K562 (cell line): Measurements from ENCODE around the gene OVOL1. TPM values are rescaled to one million over a fixed set of nuclear protein-coding genes. Genes with fewer than 3 reads are reported as not detected.
A peak's percentile ranks its signal among the peaks of the same experiment; 100 is the strongest.

Source experiments
- ATAC-seq: fragments of 200-7000 bp; cut with Tn5 transposase; 3 replicates; pipeline ENCODE4 v1.9.1; 2020; ENCODE audit warnings: moderate library complexity
- BruUV-seq: library from RNA; stranded (reverse); fragments of 400-500 nt; replicated peaks from 2 replicates; lab custom pipeline; 2021; lab: Mats Ljungman, UMichigan
- CTCF ChIA-PET: fragments of 300-600 bp; formaldehyde crosslinking; extraction: SDS; loops from one replicate; lab custom pipeline; 2021; ENCODE audit warnings: low intra/inter-chr PET ratio; lab: Yijun Ruan, JAX
- POLR2A ChIA-PET: fragments of 300-600, 350-650 bp; sonication (Branson Sonifier 250); formaldehyde crosslinking; extraction: SDS; loops from one replicate; lab custom pipeline; 2021; ENCODE audit warnings: antibody characterized with exemption, inconsistent platforms; lab: Yijun Ruan, JAX
- DNase-seq, 4 experiments: peaks; one replicate each; pipeline versions ENCODE4 v3.0.0 to v3.0.0-alpha.2; 2011 to 2018; ENCODE audit warnings: low spot score in 3 of 4, mixed read lengths in 3 of 4; ENCODE audit errors: extremely low read depth in 1 of 4
- FAIRE-seq: peaks from 2 replicates; lab custom pipeline; 2011; peaks lifted over from hg19 to GRCh38; lab: Jason Lieb, UNC
- H2AFZ ChIP-seq: 2 replicates; pipeline ENCODE4 v1.6.0; 2011; ENCODE audit warnings: low read depth, low read length, control low read depth, inconsistent platforms
- H3K27ac ChIP-seq: fragments of 200-600 bp; 3 replicates; pipeline ENCODE4 v1.8.0; 2011; ENCODE audit warnings: low read depth, mild to moderate bottlenecking, control low read depth, inconsistent platforms, low read length, moderate library complexity, mixed read lengths; ENCODE audit errors: extremely low read depth
- H3K27me3 ChIP-seq, 2 experiments: fragments of 300-600 bp in 1 of 2; 2 replicates in 1 of 2; 3 replicates in 1 of 2; pipeline versions ENCODE4 v1.6.0 to v1.8.0; 2011; ENCODE audit warnings: inconsistent platforms in 2 of 2, low read length in 2 of 2, mild to moderate bottlenecking in 1 of 2, mixed read lengths in 1 of 2, moderate library complexity in 1 of 2; ENCODE audit not compliant: control insufficient read depth in 2 of 2, insufficient read depth in 2 of 2
- H3K36me3 ChIP-seq: fragments of 300-600 bp; 3 replicates; pipeline ENCODE4 v1.8.0; 2011; ENCODE audit warnings: mild to moderate bottlenecking, low read length, inconsistent platforms; ENCODE audit not compliant: control insufficient read depth, insufficient read depth
- H3K4me1 ChIP-seq, 2 experiments: fragments of 200-600 bp in 1 of 2; replicated peaks in 1 of 2; 2 replicates in 1 of 2; 3 replicates in 1 of 2; pipeline versions ENCODE4 v1.5.1 to v1.8.0; 2011; ENCODE audit warnings: inconsistent platforms in 2 of 2, low read length in 2 of 2, mild to moderate bottlenecking in 1 of 2, mixed read lengths in 1 of 2, moderate library complexity in 1 of 2; ENCODE audit not compliant: control insufficient read depth in 2 of 2, insufficient read depth in 2 of 2
- H3K4me2 ChIP-seq: 2 replicates; pipeline ENCODE4 v1.6.1; 2011; ENCODE audit warnings: low read length, control low read depth, inconsistent platforms, mixed read lengths; ENCODE audit not compliant: insufficient read depth
- H3K4me3 ChIP-seq: fragments of 200-600 bp; sonication (generic), shearing (Covaris generic); 2 replicates; pipeline ENCODE4 v1.5.1; 2016; ENCODE audit warnings: control low read depth, inconsistent platforms
- H3K79me2 ChIP-seq: fragments of 200-600 bp; 3 replicates; pipeline ENCODE4 v1.8.0; 2011; ENCODE audit warnings: low read length, inconsistent platforms; ENCODE audit not compliant: control insufficient read depth, insufficient read depth
- H3K9ac ChIP-seq, 2 experiments: 2 replicates each; pipeline versions ENCODE4 v1.6.0 to v1.6.1; 2011; ENCODE audit warnings: low read depth in 2 of 2, low read length in 2 of 2, control low read depth in 1 of 2, inconsistent platforms in 1 of 2, mild to moderate bottlenecking in 1 of 2, mixed read lengths in 1 of 2; ENCODE audit not compliant: insufficient read depth in 1 of 2
- H3K9me1 ChIP-seq: one replicate; pipeline ENCODE4 v1.6.0; 2011; ENCODE audit warnings: inconsistent platforms, mild to moderate bottlenecking, low read length, moderate library complexity; ENCODE audit not compliant: control insufficient read depth, insufficient read depth
- H3K9me3 ChIP-seq: replicated peaks from 2 replicates; pipeline ENCODE4 v1.5.1; 2011; ENCODE audit warnings: low read depth, low read length, inconsistent platforms; ENCODE audit not compliant: control insufficient read depth, insufficient read depth
- H4K20me1 ChIP-seq: replicated peaks from 2 replicates; pipeline ENCODE4 v1.6.1; 2011; ENCODE audit warnings: low read length, inconsistent platforms, mixed read lengths; ENCODE audit not compliant: control insufficient read depth, insufficient read depth
- ATF1 ChIP-seq, 2 experiments: fragments of 450-650 bp in 1 of 2; IDR thresholded peaks; 2 replicates each; pipeline ENCODE4 v1.6.1; 2016; ENCODE audit warnings: missing compliant biosample characterization in 1 of 2, missing genetic modification characterization in 1 of 2
- BRD4 ChIP-seq: fragments of 200-600 bp; sonication (generic); IDR thresholded peaks from 2 replicates; pipeline ENCODE4 v1.6.1; 2017; ENCODE audit warnings: inconsistent platforms
- KDM1A ChIP-seq, 2 experiments: fragments of 450-650 bp; IDR thresholded peaks; 2 replicates each; pipeline ENCODE4 v1.6.1; 2016; ENCODE audit warnings: mild to moderate bottlenecking in 2 of 2
- MBD1 ChIP-seq: fragments of 250-450 bp; sonication (Bioruptor Pico); IDR thresholded peaks from 2 replicates; pipeline ENCODE4 v1.8.0; 2022; ENCODE audit warnings: inconsistent platforms
- XRCC5 ChIP-seq: fragments of 200-400 bp; formaldehyde crosslinking; IDR thresholded peaks from 2 replicates; pipeline ENCODE4 v1.6.1; 2017; ENCODE audit warnings: low read depth, mild to moderate bottlenecking, low read length
- ZNF717 ChIP-seq: fragments of 250-450 bp; sonication (Bioruptor Pico); IDR thresholded peaks from 2 replicates; pipeline ENCODE4 v1.5.0; 2021
- WGBS: fragments of 100-300 bp; shearing (Covaris generic); methylation state at CpG from one replicate; pipeline ENCODE4 v1.1.6; 2016; ENCODE audit warnings: low coverage, mixed read lengths; ENCODE audit not compliant: insufficient coverage; ENCODE audit errors: missing lambda C conversion rate; 5-methylcytosine and 5-hydroxymethylcytosine counted together
- in situ Hi-C: fragments of 300-500 bp; cut with MboI; formaldehyde crosslinking; loops from 4 replicates; pipeline ENCODE4 v1.15.0; 2018; ENCODE audit warnings: inconsistent platforms, mixed read lengths
- intact Hi-C: fragments of 100-400 bp; cut with micrococcal nuclease; formaldehyde crosslinking; loops from 2 replicates; pipeline ENCODE4 v1.14.2; 2022
- polyA plus RNA-seq, 8 experiments: library from polyadenylated mRNA; depleted of rRNA in 4 of 8; stranded (reverse) in 5 of 8; unstranded in 3 of 8; fragments of >200 nt; fragmentation: Nextera tagmentation in 2 of 8; fragmentation: Illumina TruSeq in 1 of 8; extraction: Ambion mirVana in 2 of 8; extraction: Trizol in 1 of 8; gene quantifications; 2 replicates each; pipeline versions ENCODE4 v1.2.1 to v1.2.3, GENCODE V29; 2011 to 2014; ENCODE audit warnings: inconsistent platforms in 1 of 8, missing spikeins in 1 of 8
- total RNA-seq, 7 experiments: library from RNA; depleted of rRNA in 6 of 7; stranded (reverse); fragments of >200 nt in 6 of 7; fragmentation: Illumina TruSeq in 2 of 7; extraction: Trizol in 2 of 7; gene quantifications; 2 replicates each; pipeline versions ENCODE4 v1.2.1 to v1.2.3, GENCODE V29; 2011 to 2021; ENCODE audit warnings: low replicate concordance in 1 of 7

OVOL1 gene
- total and polyA plus RNA-seq, 9 of the 15 experiments (the other 6 are each of a cell fraction or from before 2014, with no cell fraction given) = 0.09 TPM; not detected in 8

GRCh38 chr11:65801153-65801987, 14.5 kb downstream of the OVOL1 start:
- Histone ChIP-seq H3K4me3 (no peak overlapping the region), H3K9ac (no peak overlapping the region; a peak in 1 of 4 replicates), H3K9me3 (no peaks in the 10 kb centered on the region), H3K27me3 (peaks cover 52 to 72% of the 10 kb centered on the region in 2 experiments), H3K4me1 (peaks cover 0 to 12% of the 10 kb centered on the region in 2 experiments; a peak in 2 of 5 replicates), H4K20me1 (0 out of 2 replicates have a peak, but pooled peaks cover 4% of the 10 kb centered on the region), H3K4me2 (no peak overlapping the region), H3K27ac (no peak overlapping the region), H2AFZ (no peak overlapping the region), H3K9me1 (no peaks in the 10 kb centered on the region), H3K36me3 (no peaks in the 10 kb centered on the region), H3K79me2 (no peaks in the 10 kb centered on the region)
- CTCF ChIA-PET = no interaction called here
- TF ChIP-seq MBD1 (CRISPR knock-in tag) = no peak
- TF ChIP-seq BRD4 = no peak
- TF ChIP-seq KDM1A (IDR thresholded peaks at IDR 0.05) = peak; percentile 66 to 79
- TF ChIP-seq XRCC5 = no peak
- TF ChIP-seq ATF1 (CRISPR knock-in tag; IDR thresholded peaks at IDR 0.05) = no peak
- no peak for TF ChIP-seq ATF1 (tag; IDR thresholded peaks at IDR 0.05)
- TF ChIP-seq ZNF717 (CRISPR knock-in tag) = no peak
- BruUV-seq = no TSS peak
- POLR2A ChIA-PET = interaction anchor here (0.6 to 3.0 kb wide), 4 partner anchors 9 to 205 kb away, joined by 3 to 9 read pairs (median 4); no protein-coding TSS in a partner anchor
- DNase-seq = no peak
- in situ Hi-C loops (no loop called here), intact Hi-C loops (no loop called here)
- no peak for FAIRE-seq
- WGBS = 2% methylated on average over 18 of the region's 18 CpGs
- ATAC-seq = peak; percentile 26; the same call in 1 of the 3 replicates
